Natural killer cell treated with Interleukin-12 subunit alpha and Interleukin-12 subunit beta and Interleukin-15 and Interleukin-18, amount 100 ng/mL, for 72 hours (primary cell): ENCODE results near the gene SVIP. TPM values are rescaled to one million over a fixed set of nuclear protein-coding genes. Genes with fewer than 3 reads are reported as not detected.
A peak's percentile ranks its signal among the peaks of the same experiment; 100 is the strongest.

Experiments
- ATAC-seq, 2 donors: fragments of 150-1000 bp; cut with Tn5 transposase in 1 of 2; sonication (Bioruptor Pico), chemical (Tn5 transposase) in 1 of 2; 2 replicates each; pipeline ENCODE4 v1.10.0; 2021
- DNase-seq: peaks from one replicate; pipeline ENCODE4 v3.0.0; 2022; ENCODE audit warnings: low spot score
- H3K27ac Mint-ChIP-seq, 2 donors: 1 replicate in 1 of 2; 2 replicates in 1 of 2; pipeline ENCODE4 v1.8.0; 2022; ENCODE audit warnings: mixed read lengths in 2 of 2, mild to moderate bottlenecking in 1 of 2, moderate library complexity in 1 of 2
- H3K27me3 Mint-ChIP-seq, 2 donors: 1 replicate in 1 of 2; 2 replicates in 1 of 2; pipeline ENCODE4 v1.8.0; 2022; ENCODE audit warnings: mixed read lengths in 2 of 2
- H3K36me3 Mint-ChIP-seq: one replicate; pipeline ENCODE4 v1.8.0; 2022; ENCODE audit warnings: mixed read lengths
- H3K4me1 Mint-ChIP-seq, 2 donors: 1 replicate in 1 of 2; 2 replicates in 1 of 2; pipeline ENCODE4 v1.8.0; 2022; ENCODE audit warnings: low read depth in 2 of 2, mixed read lengths in 2 of 2, mild to moderate bottlenecking in 1 of 2
- H3K4me3 Mint-ChIP-seq: one replicate; pipeline ENCODE4 v1.8.0; 2022; ENCODE audit warnings: mixed read lengths
- H3K9me3 Mint-ChIP-seq: 2 replicates; pipeline ENCODE4 v1.8.0; 2022; ENCODE audit warnings: mixed read lengths
- total RNA-seq, 2 donors: library from RNA; stranded (reverse); gene quantifications; one replicate each; pipeline ENCODE4 v1.2.3, GENCODE V29; 2022

The SVIP gene
- total RNA-seq, 2 donors from 2014 or later, result 25.6 to 28.3 TPM

- Mint-ChIP-seq H3K9me3 (peaks cover 3% of the 10 kb centered on the region), H3K27ac (no peak overlapping the region), H3K36me3 (peaks cover 4% of the 10 kb centered on the region), H3K4me1 (no peaks in the 10 kb centered on the region), H3K4me3 (no peak overlapping the region), H3K27me3 (peaks cover 0 to 7% of the 10 kb centered on the region in 2 donors)
- no peak for DNase-seq
- ATAC-seq, result no peak
Measured at GRCh38 chr11:22808571-22809197, 20.9 kb downstream of the SVIP start.

DNA sequence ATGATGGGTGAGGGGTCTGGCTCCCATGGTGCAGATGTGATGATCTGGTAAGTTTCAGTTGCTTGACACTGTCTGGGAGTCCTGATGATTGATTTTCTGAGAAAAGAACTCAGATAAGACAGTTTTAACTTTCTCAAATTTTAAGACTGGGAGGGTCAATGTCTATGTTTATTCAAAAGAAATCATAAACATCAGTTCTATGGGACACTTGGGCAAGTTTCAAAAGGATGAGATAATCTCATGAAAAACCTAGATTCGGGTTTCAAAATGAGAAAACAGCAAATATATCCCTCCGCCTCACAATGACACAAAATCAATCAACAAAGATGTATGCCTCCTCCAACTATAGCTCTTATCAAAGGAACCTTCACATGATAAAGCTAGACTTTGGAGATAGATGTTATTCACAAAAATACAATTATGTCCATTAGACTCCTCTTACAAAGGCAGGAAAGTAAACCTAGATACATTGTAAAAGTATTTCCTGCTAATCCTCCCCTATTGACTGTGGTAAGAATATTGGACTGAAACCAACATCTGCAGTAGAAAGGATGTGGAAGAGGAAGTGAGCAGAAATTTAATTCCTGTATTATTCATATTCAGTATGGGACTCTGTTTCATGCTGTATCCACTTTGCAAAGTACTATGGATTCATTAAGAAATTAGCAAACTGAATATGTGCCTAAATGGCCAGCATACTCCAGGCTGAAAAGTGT is 21.6 kb downstream of the SVIP start:
- Mint-ChIP-seq H3K4me3 (no peak overlapping the region), H3K36me3 (peaks cover 4% of the 10 kb centered on the region), H3K4me1 (no peaks in the 10 kb centered on the region), H3K27ac (no peak overlapping the region), H3K9me3 (peaks cover 3% of the 10 kb centered on the region), H3K27me3 (peaks cover 0 to 7% of the 10 kb centered on the region in 2 donors)
- ATAC-seq, result no peak
- DNase-seq, result no peak

- ATAC-seq (no peak), DNase-seq (no peak)
- no peaks in the 10 kb centered on the region for H3K4me1 Mint-ChIP-seq
- H3K27ac Mint-ChIP-seq, result no peak overlapping the region
- peaks cover 4% of the 10 kb centered on the region for H3K36me3 Mint-ChIP-seq
- peaks cover 0 to 7% of the 10 kb centered on the region in 2 donors for H3K27me3 Mint-ChIP-seq
- H3K9me3 Mint-ChIP-seq, result peaks cover 3% of the 10 kb centered on the region
- H3K4me3 Mint-ChIP-seq, result no peak overlapping the region
Measured at GRCh38 chr11:22807391-22807790, 22.2 kb downstream of the SVIP start.

DNA sequence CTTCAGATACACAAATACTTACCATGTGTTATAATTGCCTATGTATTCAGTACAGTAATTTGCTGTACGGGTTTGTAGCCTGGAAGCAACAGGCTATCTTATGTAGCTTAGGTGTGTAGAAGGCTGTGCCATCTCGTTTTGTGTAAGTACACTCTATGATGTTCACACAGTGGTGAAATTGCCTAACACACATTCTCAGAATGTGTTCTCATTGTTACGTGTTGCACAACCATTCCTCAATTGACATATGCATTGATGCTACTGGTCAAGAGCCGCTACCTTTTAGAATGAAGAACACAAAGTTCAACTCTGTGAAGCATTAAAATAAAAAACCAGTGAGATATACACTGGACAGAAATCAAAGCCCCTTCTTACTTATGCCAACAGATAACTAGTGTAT is 26.7 kb downstream of the SVIP start:
- Mint-ChIP-seq H3K27me3 (peaks cover 10 to 15% of the 10 kb centered on the region in 2 donors), H3K36me3 (no peaks in the 10 kb centered on the region), H3K9me3 (no peaks in the 10 kb centered on the region), H3K27ac (no peak overlapping the region), H3K4me3 (no peak overlapping the region), H3K4me1 (no peaks in the 10 kb centered on the region)
- DNase-seq, result no peak
- ATAC-seq, result no peak

DNA sequence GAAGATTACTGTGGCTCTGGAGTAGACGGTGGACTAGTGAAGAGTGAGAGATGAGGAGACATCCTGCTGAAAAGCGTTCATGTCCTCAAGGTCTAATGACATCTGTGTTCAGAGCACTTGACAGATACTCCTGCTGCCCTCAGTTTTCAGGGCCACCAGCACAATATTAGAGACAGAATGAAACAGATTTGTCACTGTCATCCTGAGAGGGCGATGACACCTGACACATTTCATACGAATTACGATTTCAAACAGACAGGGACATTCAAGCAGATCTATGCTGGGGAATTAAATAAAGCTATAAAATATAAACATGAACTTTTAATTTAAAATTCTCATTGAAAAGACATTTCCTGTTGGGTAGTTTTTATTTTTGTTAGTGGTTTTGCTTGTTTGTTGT is 29.1 kb downstream of the SVIP start:
- no peak for ATAC-seq
- no peak overlapping the region for H3K4me3 Mint-ChIP-seq

GRCh38 chr11:22798901-22799300 is 30.7 kb downstream of the SVIP start:
- no peaks in the 10 kb centered on the region for H3K4me1 Mint-ChIP-seq
- no peaks in the 10 kb centered on the region for H3K36me3 Mint-ChIP-seq
- ATAC-seq (no peak), DNase-seq (no peak)
- no peak overlapping the region for H3K4me3 Mint-ChIP-seq
- H3K27ac Mint-ChIP-seq, result no peak overlapping the region
- no peaks in the 10 kb centered on the region for H3K9me3 Mint-ChIP-seq
- peaks cover 15% of the 10 kb centered on the region in 2 donors for H3K27me3 Mint-ChIP-seq

More for the DNA sequence above, 29.1 kb downstream of the SVIP start:
- Mint-ChIP-seq H3K27ac (no peak overlapping the region), H3K4me1 (no peaks in the 10 kb centered on the region), H3K27me3 (peaks cover 4 to 15% of the 10 kb centered on the region in 2 donors), H3K9me3 (no peaks in the 10 kb centered on the region), H3K36me3 (no peaks in the 10 kb centered on the region)
- no peak for DNase-seq

GRCh38 chr11:22797047-22797446 is 32.6 kb downstream of the SVIP start:
- Mint-ChIP-seq H3K4me3 (no peak overlapping the region), H3K9me3 (no peaks in the 10 kb centered on the region), H3K27me3 (peaks cover 15 to 17% of the 10 kb centered on the region in 2 donors), H3K27ac (no peak overlapping the region), H3K36me3 (no peaks in the 10 kb centered on the region), H3K4me1 (no peaks in the 10 kb centered on the region)
- DNase-seq (no peak), ATAC-seq (no peak)

- H3K9me3 Mint-ChIP-seq, result no peaks in the 10 kb centered on the region
- no peak for ATAC-seq
- no peaks in the 10 kb centered on the region for H3K4me1 Mint-ChIP-seq
- no peak overlapping the region for H3K4me3 Mint-ChIP-seq
- H3K36me3 Mint-ChIP-seq, result no peaks in the 10 kb centered on the region
- DNase-seq, result no peak
- H3K27ac Mint-ChIP-seq, result no peak overlapping the region
- H3K27me3 Mint-ChIP-seq, result peaks cover 17 to 19% of the 10 kb centered on the region in 2 donors
Measured at GRCh38 chr11:22795914-22796313, 33.7 kb downstream of the SVIP start.

DNA sequence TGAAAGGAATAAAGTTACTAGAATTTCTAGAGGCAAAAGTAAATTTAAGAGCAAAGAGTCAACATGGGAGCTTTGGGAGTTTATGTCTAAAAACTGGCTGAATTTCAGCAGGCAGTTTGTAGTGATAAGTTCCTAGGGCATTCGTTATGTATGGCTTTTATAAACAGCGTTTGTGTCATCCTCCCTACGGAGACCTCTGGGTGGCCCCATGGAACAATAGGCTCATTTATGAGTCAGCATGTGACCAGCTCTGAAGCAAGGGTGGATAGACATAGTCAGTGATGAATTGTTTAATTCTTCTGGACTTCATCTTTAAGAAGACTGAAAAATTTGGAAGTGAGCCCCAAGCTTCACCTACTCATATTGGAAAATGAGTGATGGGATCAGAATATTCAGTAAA is 37.1 kb downstream of the SVIP start:
- Mint-ChIP-seq H3K9me3 (no peaks in the 10 kb centered on the region), H3K27me3 (peaks cover 6 to 17% of the 10 kb centered on the region in 2 donors), H3K4me3 (no peak overlapping the region), H3K27ac (no peak overlapping the region), H3K4me1 (no peaks in the 10 kb centered on the region), H3K36me3 (no peaks in the 10 kb centered on the region)
- DNase-seq, result no peak
- no peak for ATAC-seq

- Mint-ChIP-seq H3K4me3 (no peak overlapping the region), H3K27ac (no peak overlapping the region), H3K9me3 (no peaks in the 10 kb centered on the region), H3K4me1 (no peaks in the 10 kb centered on the region), H3K27me3 (peaks cover 6% of the 10 kb centered on the region in 2 donors), H3K36me3 (no peaks in the 10 kb centered on the region)
- ATAC-seq (no peak), DNase-seq (peak; percentile 61)
Measured at GRCh38 chr11:22787551-22788162, 41.9 kb downstream of the SVIP start.

DNA sequence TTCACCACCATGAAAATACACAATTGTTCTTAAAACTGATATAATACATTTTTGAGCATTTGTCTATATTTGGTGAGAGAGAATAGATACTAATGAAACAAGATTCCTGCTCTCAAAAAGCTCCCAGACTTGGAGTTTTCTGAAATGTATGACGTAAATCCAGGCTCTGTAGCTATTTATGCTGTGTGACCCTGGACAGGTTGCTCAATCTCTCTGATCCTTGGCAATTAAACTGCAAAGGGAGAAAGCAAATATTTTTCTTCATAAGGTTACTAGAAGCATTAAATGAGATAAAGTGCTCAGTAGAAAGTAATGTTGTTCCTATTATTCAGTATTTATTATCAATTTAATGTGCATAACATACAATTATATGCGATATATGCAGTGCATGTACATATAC is 42.5 kb downstream of the SVIP start:
- Mint-ChIP-seq H3K9me3 (no peaks in the 10 kb centered on the region), H3K4me3 (no peak overlapping the region), H3K27ac (no peak overlapping the region), H3K36me3 (no peaks in the 10 kb centered on the region), H3K4me1 (no peaks in the 10 kb centered on the region), H3K27me3 (peaks cover 5 to 6% of the 10 kb centered on the region in 2 donors)
- no peak for DNase-seq
- ATAC-seq, result no peak

- no peaks in the 10 kb centered on the region for H3K9me3 Mint-ChIP-seq
- no peaks in the 10 kb centered on the region for H3K36me3 Mint-ChIP-seq
- H3K27me3 Mint-ChIP-seq, result peaks cover 5 to 6% of the 10 kb centered on the region in 2 donors
- no peak overlapping the region for H3K4me3 Mint-ChIP-seq
- H3K4me1 Mint-ChIP-seq, result no peaks in the 10 kb centered on the region
- no peak for DNase-seq
- H3K27ac Mint-ChIP-seq, result no peak overlapping the region
- no peak for ATAC-seq
Measured at GRCh38 chr11:22786475-22786874, 43.1 kb downstream of the SVIP start.

- Mint-ChIP-seq H3K9me3 (no peaks in the 10 kb centered on the region), H3K27ac (no peak overlapping the region), H3K4me1 (peaks cover 4 to 7% of the 10 kb centered on the region in 2 donors), H3K36me3 (no peaks in the 10 kb centered on the region), H3K27me3 (peaks cover 0 to 2% of the 10 kb centered on the region in 2 donors), H3K4me3 (no peak overlapping the region)
- ATAC-seq (no peak), DNase-seq (no peak)
Measured at GRCh38 chr11:22785251-22785650, 44.4 kb downstream of the SVIP start.

DNA sequence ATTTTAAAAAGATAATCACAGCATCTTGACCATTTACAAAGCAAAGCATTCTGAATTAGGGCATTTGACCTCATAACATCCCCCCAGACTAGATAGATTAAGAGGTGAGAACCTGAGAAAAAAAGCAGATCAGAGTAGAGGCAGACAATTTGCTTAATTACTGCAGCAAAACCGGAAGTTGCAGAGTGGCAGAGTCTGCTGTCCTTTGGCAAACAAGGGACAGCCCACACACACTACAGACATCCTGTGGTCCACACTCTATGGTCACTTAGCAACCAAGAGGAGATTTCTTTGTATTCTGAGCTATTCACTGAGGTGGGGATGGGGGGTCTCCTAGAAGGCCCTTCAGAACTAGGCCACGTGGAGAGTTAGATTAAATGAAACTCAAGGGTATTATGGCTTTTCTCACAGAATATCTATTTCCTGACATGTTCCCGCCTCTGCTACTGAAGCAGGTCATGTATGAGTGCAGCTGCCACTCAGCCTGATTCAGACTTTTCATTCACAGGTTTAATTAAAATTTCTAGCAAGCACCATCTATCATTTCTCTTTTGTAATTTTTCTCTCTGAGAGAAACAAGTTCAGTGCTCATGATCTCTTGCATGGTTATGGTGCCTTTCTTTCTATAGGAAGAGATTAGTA is 48.5 kb downstream of the SVIP start:
- DNase-seq, result no peak
- H3K4me3 Mint-ChIP-seq, result no peak overlapping the region
- H3K36me3 Mint-ChIP-seq, result no peaks in the 10 kb centered on the region
- H3K9me3 Mint-ChIP-seq, result no peaks in the 10 kb centered on the region
- peaks cover 4 to 7% of the 10 kb centered on the region in 2 donors for H3K4me1 Mint-ChIP-seq
- peak overlapping the region in 1 of 2 donors; percentile 65 for H3K27ac Mint-ChIP-seq
- H3K27me3 Mint-ChIP-seq, result peaks cover 10 to 14% of the 10 kb centered on the region in 2 donors
- ATAC-seq, result peak in 1 of 2 donors; percentile 75
